Mesenchymal stem cell (in vitro differentiated cells and primary cell): Measurements from ENCODE around the gene C10orf90.

Experiments
- DNase-seq: peaks from one replicate; pipeline ENCODE4 v3.0.0-alpha.2; 2013
- H2AFZ ChIP-seq: one replicate; pipeline ENCODE4 v1.6.1; 2013; ENCODE audit warnings: low read depth, mild to moderate bottlenecking, control low read depth, inconsistent platforms, low read length, moderate library complexity
- H2AK5ac ChIP-seq: 2 replicates; pipeline ENCODE4 v1.6.1; 2013; ENCODE audit warnings: low read length, moderate library complexity, mild to moderate bottlenecking, inconsistent platforms; ENCODE audit not compliant: severe bottlenecking
- H2BK120ac ChIP-seq: one replicate; pipeline ENCODE4 v1.6.1; 2013; ENCODE audit warnings: low read depth, mild to moderate bottlenecking, inconsistent platforms, low read length, moderate library complexity
- H2BK12ac ChIP-seq, 2 experiments: one replicate each; pipeline ENCODE4 v1.6.1; 2013; ENCODE audit warnings: inconsistent platforms in 2 of 2, low read length in 2 of 2, mild to moderate bottlenecking in 2 of 2, moderate library complexity in 2 of 2, control low read depth in 1 of 2
- H2BK15ac ChIP-seq: one replicate; pipeline ENCODE4 v1.6.1; 2013; ENCODE audit warnings: mild to moderate bottlenecking, low read depth, inconsistent platforms; ENCODE audit not compliant: poor library complexity, severe bottlenecking
- H2BK5ac ChIP-seq: 2 replicates; pipeline ENCODE4 v1.6.1; 2013; ENCODE audit warnings: low read depth, mild to moderate bottlenecking, low read length, control low read depth, inconsistent platforms; ENCODE audit not compliant: poor library complexity, severe bottlenecking
- H3K14ac ChIP-seq, 2 experiments: one replicate each; pipeline ENCODE4 v1.6.1; 2013; ENCODE audit warnings: inconsistent platforms in 2 of 2, low read length in 2 of 2, control low read depth in 1 of 2, mild to moderate bottlenecking in 1 of 2, moderate library complexity in 1 of 2
- H3K18ac ChIP-seq, 2 experiments: one replicate each; pipeline ENCODE4 v1.6.1; 2013; ENCODE audit warnings: inconsistent platforms in 2 of 2, low read length in 2 of 2, control low read depth in 1 of 2, low read depth in 1 of 2, mild to moderate bottlenecking in 1 of 2
- H3K23ac ChIP-seq, 2 experiments: one replicate each; pipeline ENCODE4 v1.6.1; 2013; ENCODE audit warnings: inconsistent platforms in 2 of 2, low read length in 2 of 2, mild to moderate bottlenecking in 2 of 2, moderate library complexity in 2 of 2, control low read depth in 1 of 2
- H3K27ac ChIP-seq: 2 replicates; pipeline ENCODE4 v1.5.1; 2013; ENCODE audit warnings: mild to moderate bottlenecking, moderate library complexity, low read length, control low read depth, inconsistent platforms; ENCODE audit not compliant: poor library complexity, severe bottlenecking
- H3K27me3 ChIP-seq, 2 experiments: 2 replicates each; pipeline versions ENCODE4 v1.6.1 to v1.7.0; 2013; ENCODE audit warnings: low read length in 2 of 2, mild to moderate bottlenecking in 2 of 2, moderate library complexity in 2 of 2, control low read depth in 1 of 2, inconsistent platforms in 1 of 2; ENCODE audit not compliant: control insufficient read depth in 1 of 2, insufficient read depth in 1 of 2
- H3K36me3 ChIP-seq, 2 experiments: 2 replicates each; pipeline versions ENCODE4 v1.6.1 to v1.7.0; 2013; ENCODE audit warnings: low read length in 2 of 2, control low read depth in 1 of 2, inconsistent platforms in 1 of 2, low read depth in 1 of 2, mild to moderate bottlenecking in 1 of 2; ENCODE audit not compliant: insufficient read depth in 2 of 2, control insufficient read depth in 1 of 2
- H3K4ac ChIP-seq, 2 experiments: one replicate each; pipeline ENCODE4 v1.6.1; 2013; ENCODE audit warnings: inconsistent platforms in 2 of 2, low read length in 2 of 2, mild to moderate bottlenecking in 2 of 2, moderate library complexity in 2 of 2, control low read depth in 1 of 2, low read depth in 1 of 2
- H3K4me1 ChIP-seq: 2 replicates; pipeline ENCODE4 v1.6.1; 2013; ENCODE audit warnings: low read depth, low read length, control low read depth; ENCODE audit not compliant: control insufficient read depth, insufficient read depth
- H3K4me2 ChIP-seq: 2 replicates; pipeline ENCODE4 v1.6.1; 2013; ENCODE audit warnings: low read length, mild to moderate bottlenecking, inconsistent platforms; ENCODE audit not compliant: poor library complexity, severe bottlenecking
- H3K4me3 ChIP-seq, 2 experiments: 2 replicates each; pipeline versions ENCODE4 v1.5.1 to v1.7.0; 2013; ENCODE audit warnings: low read length in 2 of 2, mild to moderate bottlenecking in 2 of 2, control low read depth in 1 of 2, low read depth in 1 of 2; ENCODE audit not compliant: insufficient read depth in 1 of 2
- H3K79me1 ChIP-seq: replicated peaks from 2 replicates; pipeline ENCODE4 v1.6.1; 2013; ENCODE audit warnings: mild to moderate bottlenecking, control low read depth, low read length, inconsistent platforms; ENCODE audit not compliant: poor library complexity, severe bottlenecking
- H3K9ac ChIP-seq: 2 replicates; pipeline ENCODE4 v1.7.0; 2013; ENCODE audit warnings: mild to moderate bottlenecking, low read length, moderate library complexity
- H3K9me3 ChIP-seq: 2 replicates; pipeline ENCODE4 v1.7.0; 2013; ENCODE audit warnings: mild to moderate bottlenecking, low read length; ENCODE audit not compliant: control insufficient read depth
- H4K8ac ChIP-seq: one replicate; pipeline ENCODE4 v1.6.1; 2013; ENCODE audit warnings: inconsistent platforms, mild to moderate bottlenecking, low read length, moderate library complexity
- H4K91ac ChIP-seq: one replicate; pipeline ENCODE4 v1.6.1; 2013; ENCODE audit warnings: mild to moderate bottlenecking, low read length, inconsistent platforms
- WGBS: methylation state at CpG from one replicate; pipeline ENCODE4 v1.1.7; 2013; ENCODE audit warnings: mixed read lengths; 5-methylcytosine and 5-hydroxymethylcytosine counted together

C10orf90 gene

GRCh38 chr10:126674741-126675515, 4.4 kb upstream of the C10orf90 start:
- Histone ChIP-seq H2BK120ac (no peak overlapping the region), H3K18ac (peak overlapping the region in 1 of 2 experiments; percentile 30), H3K4me2 (no peak overlapping the region), H2AK5ac (no peak overlapping the region), H2BK12ac (no peak overlapping the region), H4K8ac (no peak overlapping the region), H3K4ac (no peak overlapping the region), H3K27me3 (peaks cover 0 to 6% of the 10 kb centered on the region in 2 experiments), H2BK5ac (no peak overlapping the region), H3K36me3 (no peaks in the 10 kb centered on the region), H3K27ac (no peak overlapping the region), H3K79me1 (no peaks in the 10 kb centered on the region), H4K91ac (no peak overlapping the region), H3K9me3 (no peaks in the 10 kb centered on the region), H2AFZ (no peak overlapping the region), H2BK15ac (no peak overlapping the region), H3K9ac (no peak overlapping the region), H3K4me1 (no peaks in the 10 kb centered on the region), H3K4me3 (no peak overlapping the region), H3K14ac (no peak overlapping the region), H3K23ac (no peak overlapping the region)
- 87% methylated on average over 5 of the region's 6 CpGs for WGBS
- DNase-seq, result no peak

GRCh38 chr10:126673565-126673964, 3.1 kb upstream of the C10orf90 start:
- no peak overlapping the region for H2AK5ac ChIP-seq
- H2AFZ ChIP-seq, result no peak overlapping the region
- no peak overlapping the region for H3K27ac ChIP-seq
- peaks cover 0 to 6% of the 10 kb centered on the region in 2 experiments for H3K27me3 ChIP-seq
- H4K8ac ChIP-seq, result no peak overlapping the region
- no peak overlapping the region for H3K18ac ChIP-seq
- H3K36me3 ChIP-seq, result no peaks in the 10 kb centered on the region
- no peak overlapping the region for H3K4me2 ChIP-seq
- H3K14ac ChIP-seq, result no peak overlapping the region
- H2BK120ac ChIP-seq, result no peak overlapping the region
- H3K79me1 ChIP-seq, result no peaks in the 10 kb centered on the region
- H2BK12ac ChIP-seq, result no peak overlapping the region
- no peaks in the 10 kb centered on the region for H3K9me3 ChIP-seq
- H3K4me1 ChIP-seq, result no peaks in the 10 kb centered on the region
- no peak for DNase-seq
- no peak overlapping the region for H3K9ac ChIP-seq
- H3K4ac ChIP-seq, result no peak overlapping the region
- H3K23ac ChIP-seq, result no peak overlapping the region
- H2BK15ac ChIP-seq, result no peak overlapping the region
- no peak overlapping the region for H2BK5ac ChIP-seq
- no peak overlapping the region for H4K91ac ChIP-seq
- no peak overlapping the region for H3K4me3 ChIP-seq
- 89% methylated on average over 3 of the region's 3 CpGs for WGBS

- Histone ChIP-seq H3K4ac (no peak overlapping the region), H2BK12ac (no peak overlapping the region)
- 75% methylated on average over 3 of the region's 3 CpGs for WGBS
Measured at GRCh38 chr10:126671402-126671975, 996 bp upstream of the C10orf90 start.

GRCh38 chr10:126670895-126671261, 385 bp upstream of the C10orf90 start:
- Histone ChIP-seq H3K14ac (no peak overlapping the region), H4K91ac (no peak overlapping the region), H3K79me1 (no peaks in the 10 kb centered on the region), H3K36me3 (no peaks in the 10 kb centered on the region), H3K4me2 (no peak overlapping the region), H3K27ac (no peak overlapping the region), H2BK120ac (no peak overlapping the region), H2BK5ac (no peak overlapping the region), H3K9me3 (no peaks in the 10 kb centered on the region), H4K8ac (no peak overlapping the region), H2BK12ac (peak overlapping the region in 1 of 2 experiments; percentile 11), H2AK5ac (no peak overlapping the region), H3K4me1 (no peaks in the 10 kb centered on the region), H3K23ac (no peak overlapping the region), H3K4ac (no peak overlapping the region), H2AFZ (no peak overlapping the region), H3K4me3 (no peak overlapping the region), H2BK15ac (no peak overlapping the region), H3K9ac (no peak overlapping the region), H3K27me3 (peaks cover 0 to 6% of the 10 kb centered on the region in 2 experiments), H3K18ac (no peak overlapping the region)
- no peak for DNase-seq
- WGBS, result 72% methylated on average over 7 of the region's 7 CpGs

More at GRCh38 chr10:126671402-126671975, 996 bp upstream of the C10orf90 start:
- Histone ChIP-seq H3K79me1 (no peaks in the 10 kb centered on the region), H2BK5ac (no peak overlapping the region), H3K18ac (no peak overlapping the region), H3K27ac (no peak overlapping the region), H3K9me3 (no peaks in the 10 kb centered on the region), H2AK5ac (no peak overlapping the region), H3K4me1 (no peaks in the 10 kb centered on the region), H3K4me3 (no peak overlapping the region), H2BK15ac (no peak overlapping the region), H3K14ac (no peak overlapping the region), H2AFZ (no peak overlapping the region), H4K8ac (no peak overlapping the region), H3K9ac (no peak overlapping the region), H3K36me3 (no peaks in the 10 kb centered on the region), H3K4me2 (no peak overlapping the region), H3K23ac (no peak overlapping the region), H4K91ac (no peak overlapping the region), H3K27me3 (peaks cover 0 to 6% of the 10 kb centered on the region in 2 experiments), H2BK120ac (no peak overlapping the region)
- DNase-seq, result no peak
